Measurements from ENCODE around the gene ZBTB6.
A peak's percentile ranks its signal among the peaks of the same experiment; 100 is the strongest.
"Not testable (repeated sequence)": the region's sequence is repeated elsewhere in the genome, so short reads cannot be mapped to it uniquely, and the experiment has no call there.

The ZBTB6 gene

DNA sequence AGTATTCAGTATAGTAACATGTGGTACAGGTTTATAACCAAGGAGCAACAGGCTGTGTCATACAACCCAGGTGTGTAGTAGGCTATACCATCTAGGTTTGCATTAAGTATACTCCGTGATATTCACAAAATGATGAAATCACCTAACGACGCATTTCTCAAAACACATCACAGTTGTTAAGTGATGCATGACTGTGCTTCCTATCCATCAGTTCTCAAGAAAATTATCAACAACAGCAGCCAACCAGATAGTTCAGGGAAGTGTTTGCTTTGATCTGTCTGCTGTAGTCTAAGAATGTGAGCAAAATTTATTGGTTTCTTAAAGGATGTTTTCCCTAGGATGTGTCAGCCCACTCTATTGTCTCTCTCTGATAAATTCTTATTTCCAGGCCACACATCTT lies 10.8 kb upstream of the ZBTB6 start:
- DNase-seq = no peak

DNA sequence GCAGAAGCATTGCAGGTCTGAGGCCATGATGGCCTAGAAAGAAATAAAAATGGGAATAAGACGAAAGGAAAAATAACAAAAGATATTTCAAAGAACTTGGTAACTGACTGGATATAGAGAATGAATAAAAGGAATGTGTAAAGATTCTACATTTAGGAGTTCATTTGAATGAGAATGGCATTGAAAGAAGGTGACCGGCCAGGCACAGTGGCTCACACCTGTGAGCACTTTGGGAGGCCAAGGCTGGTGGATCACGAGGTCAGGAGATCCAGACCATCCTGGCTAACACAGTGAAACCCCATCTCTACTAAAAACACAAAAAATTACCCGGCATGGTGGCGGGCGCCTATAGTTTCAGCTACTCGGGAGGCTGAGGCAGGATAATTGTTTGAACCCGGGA lies 9.6 kb upstream of the ZBTB6 start:
- no peak for DNase-seq

DNA sequence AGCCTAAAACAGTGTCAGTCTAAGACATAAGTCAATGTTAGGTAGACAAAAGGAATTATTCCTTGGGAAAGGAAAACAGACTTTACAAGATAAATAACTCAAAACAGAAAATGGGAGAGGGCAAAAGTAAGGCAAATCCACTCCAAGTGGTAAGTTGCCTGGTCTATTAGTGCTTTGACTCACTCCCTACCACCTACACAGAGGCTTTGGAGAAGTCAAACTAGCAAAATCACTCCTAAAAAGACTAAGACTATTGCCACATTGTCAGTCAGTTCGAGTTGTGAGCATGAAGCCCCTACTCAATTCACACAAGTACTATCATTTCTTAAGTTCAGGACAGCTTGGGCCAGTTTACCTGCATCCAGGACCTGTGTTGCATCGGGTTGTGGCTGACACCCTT lies 5.2 kb upstream of the ZBTB6 start:
- DNase-seq = no peak

DNA sequence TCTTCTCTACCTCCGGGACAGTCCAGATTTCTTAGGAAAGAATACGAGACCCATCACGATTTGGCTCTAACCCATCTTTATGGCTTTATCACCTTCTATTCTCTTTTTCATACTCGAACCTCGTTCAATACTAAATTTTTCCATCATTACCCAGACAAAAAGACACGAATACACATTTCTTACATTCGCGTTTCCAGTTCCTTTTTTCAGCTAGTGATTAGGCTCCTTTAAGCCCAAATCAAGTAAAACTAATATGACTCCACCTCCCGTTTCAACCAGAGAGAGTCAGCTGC lies 506 bp downstream of the ZBTB6 start:
- DNase-seq = no peak

GRCh38 chr9:122906122-122906521 lies 7.0 kb downstream of the ZBTB6 start:
- DNase-seq = not testable (repeated sequence)

GRCh38 chr9:122904823-122905710 lies 8.1 kb downstream of the ZBTB6 start, which contains the start of gene RC3H2:
RC3H2 (minus strand) TSS chr9:122905359; CDS start chr9:122897509, 7,850 bp downstream.
- DNase-seq = peak; percentile 100

DNA sequence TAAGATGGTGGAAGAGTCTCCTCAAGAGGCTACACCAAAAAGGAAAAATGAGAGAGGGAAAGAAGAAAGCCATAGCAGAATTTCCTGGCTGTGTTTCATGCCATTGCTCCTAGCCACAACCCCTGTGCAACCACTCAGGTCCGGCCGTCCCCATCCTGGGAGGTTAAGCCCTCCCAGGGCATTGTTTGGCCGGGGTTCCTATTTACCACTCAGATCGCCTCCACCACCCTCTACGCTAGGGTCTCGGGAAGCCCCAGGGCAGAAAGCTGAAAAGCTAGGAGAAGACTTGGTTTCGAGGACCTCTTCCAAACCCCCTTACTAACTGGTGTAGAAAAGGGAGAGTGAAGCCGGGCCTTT lies 8.7 kb downstream of the ZBTB6 start:
- DNase-seq = peak; percentile 62

DNA sequence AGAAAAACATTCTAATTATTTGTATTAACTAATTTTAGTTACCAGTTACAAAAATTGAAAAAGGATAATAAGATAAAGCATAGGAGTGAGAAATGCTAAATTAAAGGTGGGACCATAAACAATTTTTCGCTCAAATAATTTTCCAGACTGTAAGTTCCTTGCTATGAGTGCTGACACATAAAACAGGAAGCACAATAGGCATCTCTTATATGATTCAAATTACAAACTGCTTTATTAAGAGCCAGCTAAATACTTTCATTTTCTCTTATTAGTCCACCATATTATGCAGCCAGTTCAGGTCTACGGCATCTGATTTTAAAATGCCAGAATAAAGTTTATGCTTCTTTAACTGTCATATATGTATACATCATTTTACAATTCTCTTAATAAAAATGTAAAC lies 12.3 kb downstream of the ZBTB6 start:
- DNase-seq = no peak

- DNase-seq = no peak
Observed at GRCh38 chr9:122897969-122898368, 15.2 kb downstream of the ZBTB6 start.

GRCh38 chr9:122888480-122888879 lies 24.6 kb downstream of the ZBTB6 start:
- no peak for DNase-seq

DNA sequence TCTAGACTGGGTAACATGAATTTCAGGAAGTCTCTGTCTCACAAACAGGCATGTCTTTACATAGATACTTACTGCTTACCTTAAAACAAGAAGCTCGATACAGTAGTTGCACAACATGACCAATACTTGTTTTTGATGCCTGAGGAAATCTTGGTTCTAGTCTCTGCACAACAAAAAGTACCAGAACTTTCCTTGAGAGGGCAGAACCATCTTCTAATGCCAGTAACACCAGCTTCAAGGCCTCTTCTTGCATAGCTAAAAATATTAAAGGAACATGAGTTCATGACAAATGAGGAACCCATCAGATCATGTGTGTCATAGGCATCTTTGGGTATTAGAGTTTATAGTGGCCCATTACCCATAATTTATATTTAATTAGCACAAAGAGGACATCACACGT lies 30.0 kb downstream of the ZBTB6 start:
- DNase-seq = no peak

- DNase-seq = no peak
Observed at GRCh38 chr9:122879443-122879842, 33.7 kb downstream of the ZBTB6 start.

GRCh38 chr9:122875523-122875922 lies 37.6 kb downstream of the ZBTB6 start:
- no peak for DNase-seq

GRCh38 chr9:122867276-122867675 lies 45.8 kb downstream of the ZBTB6 start:
- DNase-seq = not testable (repeated sequence)

- DNase-seq = no peak
Observed at GRCh38 chr9:122866079-122866478, 47.0 kb downstream of the ZBTB6 start.

- DNase-seq = no peak
Observed at GRCh38 chr9:122865300-122865699, 47.8 kb downstream of the ZBTB6 start.

GRCh38 chr9:122863407-122863806 lies 49.7 kb downstream of the ZBTB6 start:
- DNase-seq = no peak

DNA sequence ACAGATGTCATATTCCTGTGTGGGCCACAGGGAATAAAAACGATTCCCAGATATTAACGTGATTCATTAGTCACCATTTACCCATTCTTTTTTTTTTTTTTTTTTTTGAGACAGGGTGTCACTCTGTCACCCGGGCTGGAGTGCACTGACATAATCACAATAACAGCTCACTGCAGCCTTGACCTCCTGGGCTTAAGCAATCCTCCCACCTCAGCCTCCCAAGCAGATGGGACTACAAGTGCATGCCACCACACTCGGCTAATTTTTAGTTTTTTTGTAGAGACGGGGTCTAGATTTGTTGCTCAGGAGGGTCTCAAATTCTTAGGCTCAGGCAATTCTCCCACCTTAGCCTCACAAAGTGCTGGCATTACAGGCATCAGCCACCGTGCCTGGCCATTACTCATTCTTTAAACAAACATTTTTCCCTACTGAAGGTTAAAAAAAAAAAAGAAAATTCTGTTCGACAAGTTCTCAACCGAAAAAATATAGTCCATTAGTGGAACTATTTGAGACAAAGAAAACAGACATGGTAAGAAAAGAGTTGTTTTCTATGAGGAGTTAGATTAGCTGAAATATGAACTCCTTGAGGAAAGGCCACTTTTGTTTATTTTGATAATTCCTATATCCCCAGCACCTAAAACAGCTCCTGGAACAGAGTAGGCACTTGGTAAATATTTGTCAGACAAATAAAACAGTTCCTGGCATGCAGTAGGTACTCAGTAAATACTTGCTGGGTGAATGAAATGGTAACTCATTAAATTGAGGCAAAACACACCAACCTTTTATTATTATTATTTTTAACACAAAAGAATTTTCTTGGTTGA lies 52.6 kb downstream of the ZBTB6 start:
- no peak for DNase-seq

Measured in NCI-H69 (cell line).